CD4-positive, alpha-beta T cell (primary cell): Measurements from ENCODE around the gene NDFIP2. TPM values are rescaled to one million over a fixed set of nuclear protein-coding genes. Genes with fewer than 3 reads are reported as not detected.

ENCODE experiments used
- ATAC-seq: fragments of 200-7000 bp; cut with Tn5 transposase; one replicate; pipeline ENCODE4 v1.10.0; 2022; ENCODE audit warnings: mild to moderate bottlenecking; ENCODE audit not compliant: poor library complexity
- CTCF ChIA-PET: fragments of 350-600 bp; sonication (Branson Sonifier 250); formaldehyde crosslinking; loops from one replicate; lab custom pipeline; 2021; ENCODE audit warnings: antibody characterized with exemption, inconsistent platforms; lab: Charles Lee
- POLR2A ChIA-PET: fragments of 350-600 bp; sonication (Branson Sonifier 250); formaldehyde crosslinking; loops from one replicate; lab custom pipeline; 2021; ENCODE audit warnings: antibody characterized with exemption, inconsistent platforms; lab: Charles Lee
- DNase-seq, 14 experiments: peaks; one replicate each; pipeline ENCODE4 v3.0.0-alpha.2; 2013 to 2020; ENCODE audit warnings: mixed read lengths in 2 of 14
- H3K27ac ChIP-seq, 2 donors: one replicate each; pipeline versions ENCODE4 v1.5.1 to v1.7.0; 2013; ENCODE audit warnings: low read length in 2 of 2, low read depth in 1 of 2, mild to moderate bottlenecking in 1 of 2
- H3K27me3 ChIP-seq, 2 experiments: 1 replicate in 1 of 2; 2 replicates in 1 of 2; pipeline versions ENCODE4 v1.6.1 to v1.7.0; 2013; ENCODE audit warnings: low read length in 2 of 2, control low read depth in 1 of 2, mild to moderate bottlenecking in 1 of 2, moderate library complexity in 1 of 2; ENCODE audit not compliant: insufficient read depth in 2 of 2, control insufficient read depth in 1 of 2
- H3K36me3 ChIP-seq: one replicate; pipeline ENCODE4 v1.6.1; 2013; ENCODE audit warnings: low read length, control low read depth; ENCODE audit not compliant: insufficient read depth
- H3K4me1 ChIP-seq: one replicate; pipeline ENCODE4 v1.6.1; 2013; ENCODE audit warnings: low read length, control low read depth; ENCODE audit not compliant: insufficient read depth
- H3K4me3 ChIP-seq: one replicate; pipeline ENCODE4 v1.5.1; 2013; ENCODE audit warnings: mild to moderate bottlenecking, low read length, moderate library complexity
- H3K9me3 ChIP-seq, 2 experiments: 1 replicate in 1 of 2; 2 replicates in 1 of 2; pipeline versions ENCODE4 v1.6.1 to v1.7.0; 2013; ENCODE audit warnings: low read length in 2 of 2, mild to moderate bottlenecking in 2 of 2, control low read depth in 1 of 2, moderate library complexity in 1 of 2; ENCODE audit not compliant: control insufficient read depth in 1 of 2, insufficient read depth in 1 of 2
- H3K27ac Mint-ChIP-seq: one replicate; pipeline ENCODE4 v1.8.0; 2020; ENCODE audit warnings: mixed read lengths
- H3K27me3 Mint-ChIP-seq: one replicate; pipeline ENCODE4 v1.8.0; 2021; ENCODE audit warnings: mixed read lengths
- H3K36me3 Mint-ChIP-seq: one replicate; pipeline ENCODE4 v1.8.0; 2021; ENCODE audit warnings: low read depth, mixed read lengths
- H3K4me1 Mint-ChIP-seq: one replicate; pipeline ENCODE4 v1.8.0; 2021; ENCODE audit warnings: low read depth, mixed read lengths
- H3K4me3 Mint-ChIP-seq: one replicate; pipeline ENCODE4 v1.8.0; 2020; ENCODE audit warnings: mild to moderate bottlenecking, mixed read lengths
- H3K9me3 Mint-ChIP-seq: one replicate; pipeline ENCODE4 v1.8.0; 2020; ENCODE audit warnings: mixed read lengths
- intact Hi-C, 2 experiments: fragments of 100-400 bp; cut with DNase I in 1 of 2; cut with micrococcal nuclease in 1 of 2; formaldehyde crosslinking; loops; one replicate each; pipeline versions ENCODE4 v1.15.1 to v1.9.0; 2023 to 2025; cut with DNase I, micrococcal nuclease
- total RNA-seq, 174 experiments: library from RNA in 2 of 174; stranded (reverse) in 2 of 174; gene quantifications; one replicate each; pipeline ENCODE4 v1.2.3 and lab custom pipeline; 2021 to 2026
- TF ChIP-seq, protein P1 (sequence below): fragments of 200-600 bp; IDR thresholded peaks from one replicate; pipeline ENCODE4 v1.8.0; 2022; ENCODE audit warnings: antibody characterized with exemption, mild to moderate bottlenecking

Gene NDFIP2
- total RNA-seq, 2 experiments from 2014 or later, result 3.2 to 3.4 TPM

DNA sequence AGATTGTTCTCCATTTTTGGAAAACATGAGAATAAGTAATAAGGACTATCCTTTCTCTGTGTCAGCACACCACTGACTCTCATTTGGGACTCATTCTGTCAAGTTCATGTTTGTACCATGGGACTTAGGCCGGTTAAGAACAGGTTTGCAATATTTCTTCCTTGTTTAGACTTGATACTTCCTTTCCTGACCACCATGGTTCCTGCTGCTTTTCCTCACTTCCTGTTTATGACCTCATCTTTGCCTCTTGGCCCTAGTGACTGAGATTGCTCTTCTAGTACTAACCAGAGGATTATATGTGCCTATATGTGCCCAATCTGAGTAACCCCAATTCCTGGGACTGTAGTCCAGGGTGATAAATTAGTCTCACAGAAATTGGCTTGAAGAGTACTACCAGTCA is 32.5 kb upstream of the NDFIP2 start:
- TF ChIP-seq, protein P1, sequence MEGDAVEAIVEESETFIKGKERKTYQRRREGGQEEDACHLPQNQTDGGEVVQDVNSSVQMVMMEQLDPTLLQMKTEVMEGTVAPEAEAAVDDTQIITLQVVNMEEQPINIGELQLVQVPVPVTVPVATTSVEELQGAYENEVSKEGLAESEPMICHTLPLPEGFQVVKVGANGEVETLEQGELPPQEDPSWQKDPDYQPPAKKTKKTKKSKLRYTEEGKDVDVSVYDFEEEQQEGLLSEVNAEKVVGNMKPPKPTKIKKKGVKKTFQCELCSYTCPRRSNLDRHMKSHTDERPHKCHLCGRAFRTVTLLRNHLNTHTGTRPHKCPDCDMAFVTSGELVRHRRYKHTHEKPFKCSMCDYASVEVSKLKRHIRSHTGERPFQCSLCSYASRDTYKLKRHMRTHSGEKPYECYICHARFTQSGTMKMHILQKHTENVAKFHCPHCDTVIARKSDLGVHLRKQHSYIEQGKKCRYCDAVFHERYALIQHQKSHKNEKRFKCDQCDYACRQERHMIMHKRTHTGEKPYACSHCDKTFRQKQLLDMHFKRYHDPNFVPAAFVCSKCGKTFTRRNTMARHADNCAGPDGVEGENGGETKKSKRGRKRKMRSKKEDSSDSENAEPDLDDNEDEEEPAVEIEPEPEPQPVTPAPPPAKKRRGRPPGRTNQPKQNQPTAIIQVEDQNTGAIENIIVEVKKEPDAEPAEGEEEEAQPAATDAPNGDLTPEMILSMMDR, result no peak
- no peak overlapping the region for H3K4me3 Mint-ChIP-seq
- no peaks in the 10 kb centered on the region for H3K9me3 ChIP-seq
- H3K4me1 ChIP-seq, result peaks cover 16% of the 10 kb centered on the region
- H3K27me3 ChIP-seq, result no peaks in the 10 kb centered on the region
- ChIA-PET CTCF (no interaction called here), POLR2A (no interaction called here)
- H3K9me3 Mint-ChIP-seq, result no peaks in the 10 kb centered on the region
- intact Hi-C loops, result no loop called here
- H3K27ac Mint-ChIP-seq, result no peak overlapping the region
- H3K36me3 Mint-ChIP-seq, result no peaks in the 10 kb centered on the region
- no peaks in the 10 kb centered on the region for H3K36me3 ChIP-seq
- H3K4me1 Mint-ChIP-seq, result peaks cover 75% of the 10 kb centered on the region
- no peaks in the 10 kb centered on the region for H3K27me3 Mint-ChIP-seq
- no peak for ATAC-seq
- H3K4me3 ChIP-seq, result no peak overlapping the region
- DNase-seq, result peak in 3 of 14 experiments; percentile 20 to 47 (median 38)
- no peak overlapping the region for H3K27ac ChIP-seq

DNA sequence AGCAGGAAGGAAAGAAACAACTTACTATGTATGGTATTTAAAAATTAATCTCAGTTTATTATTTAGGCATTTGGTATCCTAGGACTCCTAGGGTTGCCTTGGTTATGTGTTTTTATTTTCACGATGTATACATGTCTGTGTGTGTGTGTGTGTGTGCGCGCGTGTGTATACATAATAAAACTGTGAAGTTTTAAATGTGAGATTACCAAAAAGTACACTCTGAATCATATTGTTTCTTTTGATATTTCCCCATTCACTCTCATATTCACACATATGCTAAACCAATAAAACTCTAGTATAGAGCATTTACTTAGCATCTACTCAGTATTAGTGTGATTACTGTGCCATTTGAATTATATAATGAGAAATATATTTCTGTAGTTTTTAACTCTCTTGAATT is 30.8 kb upstream of the NDFIP2 start:
- no peaks in the 10 kb centered on the region for H3K27me3 ChIP-seq
- no peak overlapping the region for H3K4me3 ChIP-seq
- POLR2A ChIA-PET, result no interaction called here
- H3K9me3 ChIP-seq, result no peaks in the 10 kb centered on the region
- Mint-ChIP-seq H3K9me3 (no peaks in the 10 kb centered on the region), H3K4me1 (peaks cover 76% of the 10 kb centered on the region), H3K27me3 (no peaks in the 10 kb centered on the region), H3K27ac (no peak overlapping the region), H3K4me3 (no peak overlapping the region), H3K36me3 (no peaks in the 10 kb centered on the region)
- H3K27ac ChIP-seq, result no peak overlapping the region
- TF ChIP-seq, protein P1, result no peak
- intact Hi-C loops, result no loop called here
- ATAC-seq (no peak), DNase-seq (no peak)
- H3K4me1 ChIP-seq, result peaks cover 16% of the 10 kb centered on the region
- H3K36me3 ChIP-seq, result no peaks in the 10 kb centered on the region
- CTCF ChIA-PET, result no interaction called here

DNA sequence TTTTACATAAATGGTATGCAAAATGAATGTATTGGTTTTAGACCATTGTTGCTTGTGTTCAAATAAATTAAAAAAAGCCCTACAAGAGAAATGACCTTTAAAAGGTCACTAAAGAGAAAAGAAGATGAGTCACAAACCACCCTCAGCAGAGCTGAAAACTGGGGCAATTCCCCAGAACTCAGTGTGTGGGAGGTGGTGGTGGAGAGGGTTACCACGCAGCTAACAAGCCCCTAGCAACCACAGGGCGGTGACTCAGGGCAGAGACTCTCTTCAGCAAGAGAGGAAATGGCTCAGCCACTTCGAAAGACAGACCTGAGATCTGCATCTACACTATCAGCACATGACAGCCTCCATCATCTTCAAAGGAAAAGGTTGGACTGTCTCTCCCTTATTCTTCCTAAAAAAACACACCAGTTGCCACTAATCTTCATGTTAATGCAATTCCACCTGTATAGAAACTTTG is 29.4 kb upstream of the NDFIP2 start:
- Histone ChIP-seq H3K27me3 (no peaks in the 10 kb centered on the region), H3K27ac (peak overlapping the region in 1 of 2 donors; percentile 31), H3K4me1 (peaks cover 16% of the 10 kb centered on the region), H3K36me3 (no peaks in the 10 kb centered on the region), H3K4me3 (no peak overlapping the region), H3K9me3 (no peaks in the 10 kb centered on the region)
- Mint-ChIP-seq H3K27ac (peak overlapping the region; percentile 68), H3K27me3 (no peaks in the 10 kb centered on the region), H3K4me1 (peaks cover 63% of the 10 kb centered on the region), H3K36me3 (no peaks in the 10 kb centered on the region), H3K4me3 (peak overlapping the region; percentile 46), H3K9me3 (no peaks in the 10 kb centered on the region)
- POLR2A ChIA-PET, result interaction anchor here (1.0 kb wide), 1 partner anchor 29 kb away, joined by 8 read pairs; the partner anchor contains the start of gene NDFIP2
- peak; percentile 53 to 93 (median 79) for DNase-seq
- ATAC-seq, result peak; percentile 99
- CTCF ChIA-PET, result interaction anchor here (0.7 to 2.1 kb wide), 4 partner anchors 24 to 89 kb away, joined by 3 to 12 read pairs (median 4); partner anchors contain the start of gene NDFIP2
- TF ChIP-seq, protein P1, result no peak
- intact Hi-C loops, result no loop called here
